Measurements from ENCODE around the gene FRMD4A.

- TF ChIP-seq CTCF (IDR thresholded peaks at IDR 0.05) = no peak
- TF ChIP-seq POLR2A (IDR thresholded peaks at IDR 0.05) = no peak
These were observed 503.5 kb downstream of the FRMD4A start for GRCh38 chr10:13827076-13827797.
